Right lobe of liver (tissue), 6 donors: ENCODE results near the gene IQSEC1. TPM values are rescaled to one million over a fixed set of nuclear protein-coding genes. Genes with fewer than 3 reads are reported as not detected.

ENCODE experiments used
- ATAC-seq, 4 donors: fragments of 200-7000 bp; cut with Tn5 transposase; one replicate each; pipeline ENCODE4 v1.9.1; 2020; ENCODE audit warnings: mild to moderate bottlenecking in 4 of 4, moderate library complexity in 4 of 4
- DNase-seq, 3 donors: peaks; one replicate each; pipeline ENCODE4 v3.0.0-alpha.2; 2020
- H3K27ac ChIP-seq, 3 donors: fragments of 200-600 bp; one replicate each; pipeline ENCODE4 v1.8.0; 2022
- H3K27me3 ChIP-seq, 2 donors: fragments of 200-600 bp; one replicate each; pipeline ENCODE4 v1.8.0; 2022
- H3K36me3 ChIP-seq, 4 donors: fragments of 200-600 bp; sonication (generic) in 1 of 4; one replicate each; pipeline versions ENCODE4 v1.5.1 to v1.8.0; 2017 to 2022; ENCODE audit warnings: control low read depth in 1 of 4
- H3K4me1 ChIP-seq, 4 donors: fragments of 200-600 bp; sonication (generic) in 1 of 4; one replicate each; pipeline versions ENCODE4 v1.5.1 to v1.8.0; 2017 to 2022; ENCODE audit warnings: control low read depth in 1 of 4
- H3K4me3 ChIP-seq, 3 donors: fragments of 200-600 bp; one replicate each; pipeline ENCODE4 v1.8.0; 2022
- H3K9me3 ChIP-seq, 4 donors: fragments of 200-600 bp; sonication (generic) in 1 of 4; one replicate each; pipeline versions ENCODE4 v1.5.1 to v1.8.0; 2017 to 2022; ENCODE audit warnings: control low read depth in 1 of 4
- POLR2A ChIP-seq: fragments of 450-650 bp; IDR thresholded peaks from one replicate; pipeline ENCODE4 v1.6.1; 2017; ENCODE audit warnings: antibody characterized with exemption, mild to moderate bottlenecking
- WGBS: methylation state at CpG from one replicate; pipeline ENCODE4 v1.1.6; 2018; ENCODE audit warnings: low coverage, low lambda C conversion rate; ENCODE audit not compliant: insufficient coverage; ENCODE audit errors: missing lambda C conversion rate; 5-methylcytosine and 5-hydroxymethylcytosine counted together
- intact Hi-C, 2 donors: fragments of 100-400 bp; cut with DNase I; formaldehyde crosslinking; loops; one replicate each; pipeline versions ENCODE4 v1.11.2 to v1.14.1; 2022
- total RNA-seq, 6 experiments: library from RNA; depleted of rRNA in 2 of 6; stranded (reverse); fragments of >200 nt in 2 of 6; fragmentation: NEBNext Ultra II Directional in 3 of 6; extraction: Animal tissue kit (Norgen Biotek cat#: 25700) in 3 of 6; gene quantifications; one replicate each; pipeline versions ENCODE4 v1.1.0 to v1.2.4, GENCODE V29; 2016 to 2023
- TF ChIP-seq, protein P1 (sequence below), 4 donors: fragments of 200-600 bp in 3 of 4; fragments of 450-650 bp in 1 of 4; IDR thresholded peaks; one replicate each; pipeline versions ENCODE4 v1.5.1 to v1.8.0; 2016 to 2022; ENCODE audit warnings: antibody characterized with exemption in 4 of 4, mild to moderate bottlenecking in 2 of 4
- donor health status: DM: no; HTN: yes; CAD: no.
- donor health status: DM: no; HTN: no; CAD: no.
- donor health status: DM: no; HTN: no; CAD: no.
- donor health status: DM: no; HTN: yes; CAD: no.
- donor health status: DM: no; HTN: yes; CAD: no.

The IQSEC1 gene
- total RNA-seq, 6 experiments from 2014 or later: 32.1 to 61.3 (median 48.9) TPM

- no peak for DNase-seq
- Histone ChIP-seq H3K4me3 (no peak overlapping the region), H3K4me1 (no peaks in the 10 kb centered on the region), H3K36me3 (no peaks in the 10 kb centered on the region), H3K9me3 (no peaks in the 10 kb centered on the region), H3K27me3 (no peaks in the 10 kb centered on the region), H3K27ac (no peak overlapping the region)
- WGBS: 87% methylated on average over 9 of the region's 26 CpGs
- TF ChIP-seq POLR2A: no peak
- no peak for ATAC-seq
- intact Hi-C loops: no loop called here
Observed at GRCh38 chr3:13085081-13085845, 12.0 kb upstream of the IQSEC1 start.

- Histone ChIP-seq H3K4me3 (no peak overlapping the region), H3K27me3 (no peaks in the 10 kb centered on the region), H3K9me3 (no peaks in the 10 kb centered on the region), H3K4me1 (peaks cover 0 to under 1% (median 0%) of the 10 kb centered on the region in 4 donors), H3K36me3 (no peaks in the 10 kb centered on the region), H3K27ac (no peak overlapping the region)
- ATAC-seq (no peak), DNase-seq (no peak)
- intact Hi-C loops: no loop called here
- WGBS: 100% methylated on average over 4 of the region's 8 CpGs
- TF ChIP-seq POLR2A: no peak
- TF ChIP-seq, protein P1, sequence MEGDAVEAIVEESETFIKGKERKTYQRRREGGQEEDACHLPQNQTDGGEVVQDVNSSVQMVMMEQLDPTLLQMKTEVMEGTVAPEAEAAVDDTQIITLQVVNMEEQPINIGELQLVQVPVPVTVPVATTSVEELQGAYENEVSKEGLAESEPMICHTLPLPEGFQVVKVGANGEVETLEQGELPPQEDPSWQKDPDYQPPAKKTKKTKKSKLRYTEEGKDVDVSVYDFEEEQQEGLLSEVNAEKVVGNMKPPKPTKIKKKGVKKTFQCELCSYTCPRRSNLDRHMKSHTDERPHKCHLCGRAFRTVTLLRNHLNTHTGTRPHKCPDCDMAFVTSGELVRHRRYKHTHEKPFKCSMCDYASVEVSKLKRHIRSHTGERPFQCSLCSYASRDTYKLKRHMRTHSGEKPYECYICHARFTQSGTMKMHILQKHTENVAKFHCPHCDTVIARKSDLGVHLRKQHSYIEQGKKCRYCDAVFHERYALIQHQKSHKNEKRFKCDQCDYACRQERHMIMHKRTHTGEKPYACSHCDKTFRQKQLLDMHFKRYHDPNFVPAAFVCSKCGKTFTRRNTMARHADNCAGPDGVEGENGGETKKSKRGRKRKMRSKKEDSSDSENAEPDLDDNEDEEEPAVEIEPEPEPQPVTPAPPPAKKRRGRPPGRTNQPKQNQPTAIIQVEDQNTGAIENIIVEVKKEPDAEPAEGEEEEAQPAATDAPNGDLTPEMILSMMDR (IDR thresholded peaks at IDR 0.05): no peak
Observed at GRCh38 chr3:13083898-13084297, 10.7 kb upstream of the IQSEC1 start.

- no peaks in the 10 kb centered on the region for H3K36me3 ChIP-seq
- H3K27ac ChIP-seq: no peak overlapping the region
- TF ChIP-seq, protein P1 (IDR thresholded peaks at IDR 0.05): no peak
- TF ChIP-seq POLR2A: no peak
- no peak overlapping the region for H3K4me3 ChIP-seq
- ATAC-seq: no peak
- H3K9me3 ChIP-seq: no peaks in the 10 kb centered on the region
- DNase-seq: no peak
- H3K27me3 ChIP-seq: no peaks in the 10 kb centered on the region
- intact Hi-C loops: no loop called here
- 79% methylated on average over 2 of the region's 6 CpGs for WGBS
- peaks cover 0 to 7% (median 0%) of the 10 kb centered on the region in 4 donors for H3K4me1 ChIP-seq
Observed at GRCh38 chr3:13083254-13083653, 10.0 kb upstream of the IQSEC1 start.

DNA sequence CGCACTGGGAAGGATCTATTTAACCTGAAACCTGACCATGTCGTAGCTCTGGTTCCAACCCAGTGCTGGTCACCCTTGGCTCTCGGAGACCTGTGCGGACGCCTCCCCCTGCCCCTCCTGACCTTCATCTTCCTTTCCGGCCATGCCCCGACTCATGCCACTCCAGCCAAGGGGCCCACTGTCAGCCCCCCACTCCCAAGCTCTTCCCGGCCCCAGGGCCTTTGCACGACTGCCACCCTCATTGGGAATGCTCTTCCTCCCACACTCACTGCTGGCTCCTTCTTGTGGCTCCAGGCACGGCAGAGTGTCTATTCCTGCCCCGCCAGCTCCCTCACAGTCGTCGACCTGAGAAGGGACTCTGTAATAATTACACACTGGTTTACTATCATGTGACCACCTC lies 9.4 kb upstream of the IQSEC1 start:
- ATAC-seq (no peak), DNase-seq (no peak)
- WGBS: 80% methylated on average over 5 of the region's 13 CpGs
- intact Hi-C loops: no loop called here
- H3K4me3 ChIP-seq: no peak overlapping the region
- no peaks in the 10 kb centered on the region for H3K36me3 ChIP-seq
- H3K27me3 ChIP-seq: no peaks in the 10 kb centered on the region
- H3K9me3 ChIP-seq: no peaks in the 10 kb centered on the region
- TF ChIP-seq, protein P1 (IDR thresholded peaks at IDR 0.05): no peak
- TF ChIP-seq POLR2A: no peak
- H3K27ac ChIP-seq: no peak overlapping the region
- H3K4me1 ChIP-seq: peaks cover 0 to 8% (median 0%) of the 10 kb centered on the region in 4 donors

DNA sequence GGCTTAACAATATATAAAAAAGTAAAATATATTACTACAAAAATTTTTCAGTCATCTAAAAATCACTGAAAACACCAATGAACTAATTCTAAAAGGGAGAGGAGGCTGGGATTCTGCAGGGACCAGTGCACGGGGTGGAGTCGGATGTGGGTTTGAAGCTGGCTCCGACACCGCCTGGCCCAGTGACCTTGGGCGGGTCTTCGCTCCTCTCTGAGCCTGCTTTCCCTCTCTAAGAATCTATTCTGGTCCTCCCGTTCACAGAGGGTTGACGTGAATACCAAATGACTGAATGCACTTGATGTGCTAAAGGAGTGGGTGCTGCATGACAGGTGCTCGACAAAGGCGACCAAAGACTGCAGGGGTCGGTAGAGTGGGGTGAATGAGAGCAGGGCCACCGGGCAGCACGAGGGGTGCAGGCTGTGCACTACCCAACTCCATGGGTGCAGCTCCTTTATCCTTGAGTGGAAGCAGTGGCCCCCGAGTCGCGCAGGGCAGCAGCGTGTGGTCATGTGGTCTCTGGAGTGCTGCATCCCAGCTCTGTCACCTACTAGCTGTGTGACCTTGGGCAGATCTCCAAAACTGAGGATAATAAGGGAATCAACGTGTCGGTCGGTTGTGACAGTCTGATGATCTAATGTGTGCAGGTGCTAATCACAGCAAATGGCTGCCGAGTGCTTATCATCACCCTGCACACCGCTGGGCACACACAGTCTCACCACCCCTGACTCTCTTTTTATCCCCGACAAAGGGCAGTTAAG lies 8.6 kb upstream of the IQSEC1 start:
- Histone ChIP-seq H3K4me3 (no peak overlapping the region), H3K4me1 (peaks cover 0 to 8% (median 0%) of the 10 kb centered on the region in 4 donors), H3K27me3 (no peaks in the 10 kb centered on the region), H3K27ac (no peak overlapping the region), H3K9me3 (no peaks in the 10 kb centered on the region), H3K36me3 (no peaks in the 10 kb centered on the region)
- no peak for DNase-seq
- intact Hi-C loops: no loop called here
- 77% methylated on average over 7 of the region's 23 CpGs for WGBS
- ATAC-seq: no peak
- TF ChIP-seq, protein P1 (IDR thresholded peaks at IDR 0.05): no peak
